PC-3 (cell line): ENCODE data around the gene UBP1. TPM values are rescaled to one million over a fixed set of nuclear protein-coding genes. Genes with fewer than 3 reads are reported as not detected.
A peak's percentile ranks its signal among the peaks of the same experiment; 100 is the strongest.

Source experiments
- ATAC-seq: fragments of 200-7000 bp; cut with Tn5 transposase; 2 replicates; pipeline ENCODE4 v1.9.1; 2020; ENCODE audit warnings: mild to moderate bottlenecking, moderate library complexity
- BruUV-seq: library from RNA; stranded (reverse); fragments of 400-500 nt; replicated peaks from 2 replicates; lab custom pipeline; 2021; lab: Mats Ljungman, UMichigan
- CTCF ChIA-PET: fragments of 300-600 bp; sonication (Branson Sonifier 250); formaldehyde crosslinking; loops from one replicate; lab custom pipeline; 2022; ENCODE audit warnings: antibody characterized with exemption; lab: Charles Lee
- POLR2A ChIA-PET: fragments of 300-600 bp; sonication (Branson Sonifier 250); formaldehyde crosslinking; loops from one replicate; lab custom pipeline; 2022; ENCODE audit warnings: antibody characterized with exemption; ENCODE audit not compliant: unreplicated experiment; lab: Charles Lee
- DNase-seq: peaks from one replicate; pipeline ENCODE4 v3.0.0-alpha.2; 2015
- H2AFZ ChIP-seq: fragments of 300-600 bp; sonication (generic); 2 replicates; pipeline ENCODE4 v1.6.0; 2016; ENCODE audit warnings: antibody characterized with exemption, low read length
- H3F3A ChIP-seq: fragments of 300-600 bp; sonication (generic); one replicate; pipeline ENCODE4 v1.6.0; 2017; ENCODE audit warnings: antibody characterized with exemption, low read length, control low read depth, mild to moderate bottlenecking; ENCODE audit not compliant: unreplicated experiment
- H3K27ac ChIP-seq: fragments of 300-600 bp; sonication (generic); 2 replicates; pipeline ENCODE4 v1.5.1; 2016; ENCODE audit warnings: mild to moderate bottlenecking, low read length
- H3K27me3 ChIP-seq: fragments of 300-600 bp; sonication (generic); 2 replicates; pipeline ENCODE4 v1.6.1; 2016; ENCODE audit warnings: low read length, mixed read lengths
- H3K36me3 ChIP-seq: fragments of 300-600 bp; sonication (generic); 2 replicates; pipeline ENCODE4 v1.6.1; 2016; ENCODE audit warnings: low read depth, mixed run types, low read length, mixed read lengths
- H3K4me1 ChIP-seq: fragments of 300-600 bp; sonication (generic); 2 replicates; pipeline ENCODE4 v1.5.1; 2016; ENCODE audit warnings: low read length; ENCODE audit not compliant: insufficient read depth
- H3K4me2 ChIP-seq: fragments of 300-600 bp; sonication (generic); 2 replicates; pipeline ENCODE4 v1.6.0; 2016; ENCODE audit warnings: low read length
- H3K4me3 ChIP-seq: fragments of 300-600 bp; sonication (generic); 2 replicates; pipeline ENCODE4 v1.5.1; 2016; ENCODE audit warnings: mild to moderate bottlenecking, low read length, mixed read lengths
- H3K79me2 ChIP-seq: fragments of 300-600 bp; sonication (generic); 2 replicates; pipeline ENCODE4 v1.6.1; 2017; ENCODE audit warnings: low read length, mixed read lengths
- H3K9ac ChIP-seq: fragments of 300-600 bp; sonication (generic); 2 replicates; pipeline ENCODE4 v1.6.0; 2016; ENCODE audit warnings: mild to moderate bottlenecking, low read length
- H3K9me2 ChIP-seq: fragments of 300-600 bp; sonication (generic); replicated peaks from 2 replicates; pipeline ENCODE4 v1.6.1; 2016; ENCODE audit warnings: mixed run types, low read length, mixed read lengths
- H3K9me3 ChIP-seq: fragments of 300-600 bp; sonication (generic); 2 replicates; pipeline ENCODE4 v1.6.1; 2016; ENCODE audit warnings: low read length, mixed read lengths
- H4K20me1 ChIP-seq: fragments of 300-600 bp; sonication (generic); 2 replicates; pipeline ENCODE4 v1.6.1; 2016; ENCODE audit warnings: low read length, mixed read lengths
- EZH2 ChIP-seq: fragments of 300-600 bp; sonication (generic); IDR thresholded peaks from one replicate; pipeline ENCODE4 v1.6.1; 2017; ENCODE audit warnings: antibody characterized with exemption, mild to moderate bottlenecking, low read length; ENCODE audit not compliant: unreplicated experiment
- EZH2phosphoT487 ChIP-seq: fragments of 300-600 bp; sonication (generic); IDR thresholded peaks from 2 replicates; pipeline ENCODE4 v1.6.1; 2018; ENCODE audit warnings: mild to moderate bottlenecking, antibody characterized with exemption, low read length, borderline replicate concordance
- intact Hi-C: fragments of 100-400 bp; cut with micrococcal nuclease; formaldehyde crosslinking; loops from 2 replicates; pipeline ENCODE4 v1.9.0; 2023
- total RNA-seq: library from RNA; depleted of rRNA; stranded (reverse); fragments of >200 nt; gene quantifications from 2 replicates; pipeline ENCODE4 v1.2.3, GENCODE V29; 2014
- TF ChIP-seq, protein P1 (sequence below): fragments of 300-600 bp; sonication (generic); conservative IDR thresholded peaks from 2 replicates; pipeline ENCODE4 v1.5.1; 2017; ENCODE audit warnings: antibody characterized with exemption, low read depth, mild to moderate bottlenecking, low read length

The UBP1 gene
- total RNA-seq, 1 experiment from 2014 or later, result 49.3 TPM

DNA sequence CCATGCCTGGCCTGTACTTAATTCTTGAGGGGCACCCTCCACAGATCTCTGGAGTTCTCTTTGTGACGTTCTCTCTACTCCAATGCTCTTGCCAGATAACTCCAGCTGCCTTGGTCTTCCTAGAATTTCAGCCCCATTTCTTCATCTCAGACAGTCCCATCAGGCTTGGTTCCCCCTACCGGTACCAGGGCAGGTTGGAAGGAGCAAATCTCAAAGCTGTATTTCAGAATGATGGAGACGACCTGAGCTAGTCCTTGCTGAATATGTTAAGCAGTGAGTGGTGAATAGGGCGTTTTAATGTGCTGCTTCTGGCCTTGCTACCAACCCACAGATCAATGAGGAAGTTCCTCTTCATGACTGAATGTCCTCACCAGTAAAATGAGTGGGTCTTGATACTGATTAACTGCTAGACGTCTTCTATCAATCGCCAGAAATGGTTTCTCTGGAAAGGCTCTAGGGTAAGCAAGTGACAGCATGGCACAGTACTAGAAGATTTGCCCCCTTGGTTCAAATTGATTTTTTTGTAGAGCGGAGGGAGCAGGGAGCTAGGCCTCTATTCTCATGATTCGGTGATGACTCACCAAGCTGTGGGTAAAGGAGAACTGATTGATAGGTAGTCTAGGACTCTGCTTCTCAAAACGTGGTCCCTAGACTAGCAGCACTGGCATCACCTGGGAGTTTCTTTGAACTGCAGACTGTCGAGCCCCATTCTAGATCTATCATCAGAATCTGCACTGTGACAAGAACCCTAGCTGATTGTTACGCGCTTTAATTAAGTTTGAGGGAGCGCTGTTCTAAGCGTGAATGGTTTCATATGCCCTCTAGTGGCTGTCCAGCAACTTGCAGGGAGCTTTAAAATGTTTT, 67.8 kb downstream of the UBP1 start:
- no peak for TF ChIP-seq EZH2phosphoT487
- TF ChIP-seq EZH2, result no peak
- TF ChIP-seq, protein P1, sequence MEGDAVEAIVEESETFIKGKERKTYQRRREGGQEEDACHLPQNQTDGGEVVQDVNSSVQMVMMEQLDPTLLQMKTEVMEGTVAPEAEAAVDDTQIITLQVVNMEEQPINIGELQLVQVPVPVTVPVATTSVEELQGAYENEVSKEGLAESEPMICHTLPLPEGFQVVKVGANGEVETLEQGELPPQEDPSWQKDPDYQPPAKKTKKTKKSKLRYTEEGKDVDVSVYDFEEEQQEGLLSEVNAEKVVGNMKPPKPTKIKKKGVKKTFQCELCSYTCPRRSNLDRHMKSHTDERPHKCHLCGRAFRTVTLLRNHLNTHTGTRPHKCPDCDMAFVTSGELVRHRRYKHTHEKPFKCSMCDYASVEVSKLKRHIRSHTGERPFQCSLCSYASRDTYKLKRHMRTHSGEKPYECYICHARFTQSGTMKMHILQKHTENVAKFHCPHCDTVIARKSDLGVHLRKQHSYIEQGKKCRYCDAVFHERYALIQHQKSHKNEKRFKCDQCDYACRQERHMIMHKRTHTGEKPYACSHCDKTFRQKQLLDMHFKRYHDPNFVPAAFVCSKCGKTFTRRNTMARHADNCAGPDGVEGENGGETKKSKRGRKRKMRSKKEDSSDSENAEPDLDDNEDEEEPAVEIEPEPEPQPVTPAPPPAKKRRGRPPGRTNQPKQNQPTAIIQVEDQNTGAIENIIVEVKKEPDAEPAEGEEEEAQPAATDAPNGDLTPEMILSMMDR, result peak; percentile 99
- CTCF ChIA-PET, result interaction anchor here (0.5 to 3.1 kb wide), 18 partner anchors 10 to 425 kb away, joined by 3 to 64 read pairs (median 4); partner anchors contain the start of gene FBXL2
- peak overlapping the region; percentile 61 for H3K4me2 ChIP-seq

DNA sequence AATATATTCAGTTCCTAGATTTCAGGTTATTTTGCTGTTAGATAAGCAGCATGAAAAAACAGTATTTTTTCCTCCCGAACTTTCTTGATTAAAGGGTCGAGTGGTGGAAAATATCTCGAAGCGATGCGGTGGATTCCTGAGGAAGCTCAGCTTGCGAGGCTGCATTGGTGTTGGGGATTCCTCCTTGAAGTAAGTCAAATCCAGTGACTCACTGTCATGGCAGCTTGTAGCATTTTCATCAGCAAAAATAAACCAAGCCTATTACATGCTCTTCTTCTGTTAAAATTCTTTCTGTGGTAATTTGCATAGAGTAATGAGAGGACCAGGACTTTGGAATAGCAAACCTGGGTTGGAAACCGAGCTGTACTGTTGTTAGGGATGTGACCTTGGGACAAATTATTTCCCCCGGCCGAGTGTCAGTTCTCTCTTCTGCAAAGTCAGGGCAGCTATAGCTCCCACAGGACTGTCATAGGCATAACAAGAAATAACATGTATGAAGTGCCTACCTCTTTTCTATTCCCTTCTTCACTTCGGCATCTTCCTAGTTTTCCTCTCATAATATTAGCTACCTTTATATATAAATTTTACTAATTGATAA, 75.6 kb downstream of the UBP1 start:
- Histone ChIP-seq H3K4me1 (peaks cover 42% of the 10 kb centered on the region), H3K4me3 (no peak overlapping the region), H3F3A (no peaks in the 10 kb centered on the region), H3K9me3 (no peaks in the 10 kb centered on the region), H4K20me1 (no peaks in the 10 kb centered on the region), H3K27me3 (no peaks in the 10 kb centered on the region), H2AFZ (no peak overlapping the region), H3K9ac (no peak overlapping the region), H3K79me2 (no peaks in the 10 kb centered on the region), H3K36me3 (no peaks in the 10 kb centered on the region), H3K9me2 (no peaks in the 10 kb centered on the region), H3K4me2 (no peak overlapping the region), H3K27ac (no peak overlapping the region)
- TF ChIP-seq EZH2 (no peak), EZH2phosphoT487 (no peak)
- CTCF ChIA-PET, result no interaction called here
- no TSS peak for BruUV-seq
- POLR2A ChIA-PET, result interaction anchor here (0.6 kb wide), 1 partner anchor 436 kb away, joined by 3 read pairs; no protein-coding TSS in a partner anchor
- ATAC-seq (no peak), DNase-seq (no peak)
- intact Hi-C loops, result no loop called here

More for the DNA sequence above, 67.8 kb downstream of the UBP1 start:
- ATAC-seq, result peak; percentile 88
- Histone ChIP-seq H2AFZ (peak overlapping the region; percentile 57), H3K79me2 (no peaks in the 10 kb centered on the region), H3K27me3 (no peaks in the 10 kb centered on the region), H3K27ac (peak overlapping the region; percentile 6; the same call in 1 of the 2 replicates), H3K9ac (no peak overlapping the region), H4K20me1 (no peaks in the 10 kb centered on the region), H3K4me3 (peak overlapping the region; percentile 25; the same call in 1 of the 2 replicates), H3K9me3 (no peaks in the 10 kb centered on the region), H3F3A (no peaks in the 10 kb centered on the region), H3K9me2 (no peaks in the 10 kb centered on the region), H3K36me3 (peaks cover 8% of the 10 kb centered on the region), H3K4me1 (peaks cover 10% of the 10 kb centered on the region)
- POLR2A ChIA-PET, result interaction anchor here (0.6 to 1.0 kb wide), 3 partner anchors 96 to 737 kb away, joined by 3 to 4 read pairs (median 3); no protein-coding TSS in a partner anchor
- intact Hi-C loops, result loop anchor here (1.0 to 5.0 kb wide), 6 partner anchors 54 to 425 kb away; no protein-coding TSS in a partner anchor
- DNase-seq, result peak; percentile 84
- no TSS peak for BruUV-seq

DNA sequence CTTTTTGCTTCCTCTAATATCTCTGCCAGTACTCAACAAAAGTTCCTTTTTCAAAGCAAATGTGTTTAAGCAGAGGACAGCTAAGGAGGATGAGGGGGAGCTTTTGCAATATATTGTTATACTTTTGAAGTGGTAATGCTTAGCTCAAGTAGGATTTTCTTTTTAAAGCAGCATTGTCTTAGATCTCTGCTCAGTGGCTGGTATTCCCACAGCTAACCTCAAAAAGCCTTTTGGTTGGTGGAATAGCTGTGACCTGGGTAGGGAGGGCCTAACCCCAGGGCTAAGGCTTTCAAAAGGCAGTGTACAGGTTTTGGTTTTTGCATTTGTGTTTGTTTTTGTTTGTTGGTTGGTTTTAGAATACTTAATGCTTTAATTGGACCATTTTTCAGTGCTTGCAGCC, 76.1 kb downstream of the UBP1 start:
- no peaks in the 10 kb centered on the region for H3K9me3 ChIP-seq
- no peaks in the 10 kb centered on the region for H3K79me2 ChIP-seq
- TF ChIP-seq, protein P1, result no peak
- TF ChIP-seq EZH2 (no peak), EZH2phosphoT487 (no peak)
- H3K27me3 ChIP-seq, result no peaks in the 10 kb centered on the region
- no peaks in the 10 kb centered on the region for H3F3A ChIP-seq
- peak overlapping the region; percentile 39 for H3K27ac ChIP-seq
- intact Hi-C loops, result no loop called here
- DNase-seq (no peak), ATAC-seq (no peak)
- H3K4me3 ChIP-seq, result no peak overlapping the region
- H3K36me3 ChIP-seq, result no peaks in the 10 kb centered on the region
- H4K20me1 ChIP-seq, result no peaks in the 10 kb centered on the region
- H3K9me2 ChIP-seq, result no peaks in the 10 kb centered on the region
- POLR2A ChIA-PET, result no interaction called here
- H2AFZ ChIP-seq, result no peak overlapping the region
- H3K4me2 ChIP-seq, result peak overlapping the region; percentile 16; the same call in 1 of the 2 replicates
- CTCF ChIA-PET, result no interaction called here
- no TSS peak for BruUV-seq
- H3K9ac ChIP-seq, result no peak overlapping the region
- H3K4me1 ChIP-seq, result peaks cover 47% of the 10 kb centered on the region
